GM06990 (cell line): ENCODE measurements around the gene UBE2V1.

Experiments used
- DNase-seq: peaks from one replicate; pipeline ENCODE4 v3.0.0-alpha.2; 2011; ENCODE audit not compliant: insufficient read length; ENCODE audit errors: extremely low read depth
- H3K27me3 ChIP-seq: replicated peaks from 2 replicates; pipeline ENCODE4 v1.6.0; 2011; ENCODE audit warnings: low read length; ENCODE audit not compliant: control insufficient read depth, insufficient read depth
- H3K36me3 ChIP-seq: 2 replicates; pipeline ENCODE4 v1.5.1; 2011; ENCODE audit warnings: low read length; ENCODE audit not compliant: control insufficient read depth, insufficient read depth
- H3K4me3 ChIP-seq: replicated peaks from 2 replicates; pipeline ENCODE4 v1.5.1; 2011; ENCODE audit warnings: low read depth, mild to moderate bottlenecking, control low read depth, low read length
- TF ChIP-seq, protein P1 (sequence below): IDR thresholded peaks from 2 replicates; pipeline ENCODE4 v1.5.1; 2011; ENCODE audit warnings: low read length, control low read depth, mild to moderate bottlenecking, inconsistent platforms; ENCODE audit not compliant: insufficient read depth, poor library complexity, severe bottlenecking

Gene UBE2V1

DNA sequence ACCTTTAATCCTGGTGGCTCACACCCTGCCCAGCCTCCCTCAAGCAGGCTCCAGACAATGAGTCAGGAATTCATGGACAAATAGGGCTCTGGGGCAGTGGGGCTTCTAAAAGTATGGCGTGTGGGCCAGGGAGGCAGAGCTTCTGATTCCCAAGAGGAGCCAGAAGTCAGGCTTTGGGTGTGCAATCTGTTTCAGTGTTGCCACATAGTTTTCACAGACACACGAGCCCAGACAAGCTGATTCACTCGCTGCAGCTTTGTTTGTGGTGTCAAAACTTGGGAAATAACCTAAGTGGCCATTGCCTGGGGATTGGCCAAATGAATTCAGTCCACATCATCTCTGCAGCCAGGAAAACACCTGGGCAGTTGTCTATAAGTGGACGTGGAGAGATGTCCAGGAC lies 31.4 kb upstream of the UBE2V1 start:
- H3K4me3 ChIP-seq = no peak overlapping the region
- TF ChIP-seq, protein P1, sequence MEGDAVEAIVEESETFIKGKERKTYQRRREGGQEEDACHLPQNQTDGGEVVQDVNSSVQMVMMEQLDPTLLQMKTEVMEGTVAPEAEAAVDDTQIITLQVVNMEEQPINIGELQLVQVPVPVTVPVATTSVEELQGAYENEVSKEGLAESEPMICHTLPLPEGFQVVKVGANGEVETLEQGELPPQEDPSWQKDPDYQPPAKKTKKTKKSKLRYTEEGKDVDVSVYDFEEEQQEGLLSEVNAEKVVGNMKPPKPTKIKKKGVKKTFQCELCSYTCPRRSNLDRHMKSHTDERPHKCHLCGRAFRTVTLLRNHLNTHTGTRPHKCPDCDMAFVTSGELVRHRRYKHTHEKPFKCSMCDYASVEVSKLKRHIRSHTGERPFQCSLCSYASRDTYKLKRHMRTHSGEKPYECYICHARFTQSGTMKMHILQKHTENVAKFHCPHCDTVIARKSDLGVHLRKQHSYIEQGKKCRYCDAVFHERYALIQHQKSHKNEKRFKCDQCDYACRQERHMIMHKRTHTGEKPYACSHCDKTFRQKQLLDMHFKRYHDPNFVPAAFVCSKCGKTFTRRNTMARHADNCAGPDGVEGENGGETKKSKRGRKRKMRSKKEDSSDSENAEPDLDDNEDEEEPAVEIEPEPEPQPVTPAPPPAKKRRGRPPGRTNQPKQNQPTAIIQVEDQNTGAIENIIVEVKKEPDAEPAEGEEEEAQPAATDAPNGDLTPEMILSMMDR = no peak
- H3K36me3 ChIP-seq = peaks cover 30% of the 10 kb centered on the region
- no peaks in the 10 kb centered on the region for H3K27me3 ChIP-seq
- DNase-seq = no peak

DNA sequence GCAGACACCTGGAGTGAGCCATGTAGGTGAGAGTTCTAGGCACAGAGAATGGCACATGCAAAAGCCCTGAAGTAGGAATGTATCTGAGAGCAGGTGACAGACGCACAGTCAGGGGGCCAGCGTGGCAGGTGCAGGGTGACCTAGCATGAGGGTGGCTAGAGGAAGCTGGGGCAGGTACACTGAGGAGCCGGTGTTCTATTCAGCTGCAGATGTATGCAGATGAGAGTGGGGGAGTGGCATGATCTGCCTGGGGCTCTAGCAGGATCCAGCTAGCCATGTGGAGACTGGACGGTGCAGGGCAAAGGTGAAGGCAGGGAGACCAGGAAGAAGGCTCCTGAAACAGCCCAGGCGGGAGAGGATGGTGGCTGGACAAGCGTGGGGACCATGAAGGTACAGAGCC lies 29.9 kb upstream of the UBE2V1 start:
- TF ChIP-seq, protein P1 = no peak
- Histone ChIP-seq H3K27me3 (no peaks in the 10 kb centered on the region), H3K4me3 (no peak overlapping the region), H3K36me3 (peaks cover 25% of the 10 kb centered on the region)
- no peak for DNase-seq

DNA sequence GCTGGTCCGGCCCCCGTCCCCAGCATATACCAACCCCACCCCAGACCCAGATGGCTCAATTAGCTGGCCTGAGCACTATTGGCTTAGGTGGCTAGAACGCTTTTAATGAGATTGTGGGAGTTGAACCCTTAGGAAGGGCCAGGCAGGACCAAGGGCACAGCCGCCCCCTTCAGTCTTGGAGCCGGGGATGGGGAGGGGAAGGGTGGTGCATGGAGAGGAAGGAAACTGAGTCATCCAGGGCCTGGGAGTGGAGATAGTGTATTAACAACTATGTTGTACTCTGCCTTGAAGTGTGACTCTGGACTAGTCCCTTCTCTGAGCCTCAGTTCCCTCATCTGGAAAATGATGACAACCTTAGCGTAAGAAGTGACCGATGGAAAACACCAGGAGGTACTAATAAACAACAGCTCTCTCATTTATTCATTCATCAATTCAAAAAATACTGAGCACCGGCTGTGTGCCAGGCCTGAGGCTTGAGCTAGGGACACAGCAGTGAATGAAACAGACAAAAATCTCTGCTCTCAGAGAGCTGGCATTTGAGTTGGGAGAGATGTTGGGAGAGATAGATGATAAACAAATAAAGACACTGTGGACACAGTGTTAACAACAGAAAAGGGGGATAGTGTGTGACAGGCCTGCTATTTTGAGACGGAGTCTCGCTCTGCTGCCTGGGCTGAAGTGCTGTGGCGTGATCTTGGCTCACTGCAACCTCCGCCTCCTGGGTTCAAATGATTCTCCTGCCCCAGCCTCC lies 29.0 kb upstream of the UBE2V1 start:
- DNase-seq = no peak
- Histone ChIP-seq H3K4me3 (no peak overlapping the region), H3K36me3 (peaks cover 25% of the 10 kb centered on the region), H3K27me3 (no peaks in the 10 kb centered on the region)
- TF ChIP-seq, protein P1 = no peak

DNA sequence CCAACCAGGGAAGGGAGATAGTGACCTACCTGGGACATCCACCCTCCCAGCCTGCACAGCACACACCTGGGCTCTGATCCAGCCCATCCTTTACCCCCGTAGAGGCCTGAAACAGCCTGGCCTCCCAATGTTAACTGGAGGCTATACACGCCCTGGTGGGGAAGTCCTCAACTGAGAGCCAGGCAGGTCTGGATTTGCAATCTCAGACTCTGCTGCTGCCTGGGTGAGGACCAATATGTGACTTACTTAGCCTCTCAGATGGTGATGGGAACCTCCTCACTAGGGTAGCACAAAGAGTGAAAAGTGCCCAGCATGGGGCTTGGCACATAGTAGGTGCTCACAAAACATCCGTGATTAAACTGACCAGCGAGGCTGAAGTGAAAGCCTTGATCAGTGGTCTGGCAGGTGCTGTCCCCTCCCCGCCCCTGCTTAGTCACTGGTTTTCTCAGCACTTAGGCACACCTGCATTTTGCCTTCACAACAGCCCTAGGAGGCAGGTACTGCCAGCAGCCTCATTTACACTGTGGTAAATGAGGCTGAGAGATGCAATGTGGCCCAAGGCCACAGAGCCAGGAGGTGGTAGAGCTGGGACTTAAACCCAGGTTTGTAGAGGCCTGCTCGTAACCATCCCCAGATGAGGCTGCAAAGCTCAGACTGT lies 28.2 kb upstream of the UBE2V1 start:
- no peaks in the 10 kb centered on the region for H3K27me3 ChIP-seq
- DNase-seq = no peak
- H3K4me3 ChIP-seq = no peak overlapping the region
- TF ChIP-seq, protein P1 = no peak
- peaks cover 25% of the 10 kb centered on the region for H3K36me3 ChIP-seq

DNA sequence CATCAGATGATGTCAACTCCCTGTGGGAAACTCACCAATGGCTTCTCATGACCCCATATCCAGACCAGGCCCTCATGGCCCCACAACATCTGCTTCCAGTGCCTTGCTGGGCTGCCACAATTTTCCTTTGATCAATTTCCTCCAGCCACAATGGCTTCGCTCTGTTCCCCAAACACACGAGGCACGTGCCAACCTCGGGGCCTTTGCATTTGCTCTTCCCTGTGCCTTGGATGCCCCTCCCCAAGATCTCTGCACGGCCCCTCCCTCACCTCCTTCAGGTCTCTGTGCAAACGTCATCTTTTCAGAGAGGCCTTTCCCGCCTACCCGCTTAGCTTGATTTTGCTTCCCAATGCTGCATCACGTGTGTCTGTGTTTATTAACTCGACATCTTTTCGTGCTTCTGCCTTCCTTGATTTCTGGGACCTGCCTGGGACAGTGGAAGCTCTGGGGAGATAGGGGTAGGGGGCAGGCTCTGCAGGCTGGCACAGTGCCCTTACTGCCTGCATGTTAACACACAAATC lies 27.4 kb upstream of the UBE2V1 start:
- no peak for DNase-seq
- TF ChIP-seq, protein P1 = no peak
- no peaks in the 10 kb centered on the region for H3K27me3 ChIP-seq
- peaks cover 25% of the 10 kb centered on the region for H3K36me3 ChIP-seq
- H3K4me3 ChIP-seq = no peak overlapping the region
